ENCODE data around the gene CLDN4.
"Not testable (repeated sequence)": the region's sequence is repeated elsewhere in the genome, so short reads cannot be mapped to it uniquely, and the experiment has no call there.

- TF ChIP-seq, protein P1, sequence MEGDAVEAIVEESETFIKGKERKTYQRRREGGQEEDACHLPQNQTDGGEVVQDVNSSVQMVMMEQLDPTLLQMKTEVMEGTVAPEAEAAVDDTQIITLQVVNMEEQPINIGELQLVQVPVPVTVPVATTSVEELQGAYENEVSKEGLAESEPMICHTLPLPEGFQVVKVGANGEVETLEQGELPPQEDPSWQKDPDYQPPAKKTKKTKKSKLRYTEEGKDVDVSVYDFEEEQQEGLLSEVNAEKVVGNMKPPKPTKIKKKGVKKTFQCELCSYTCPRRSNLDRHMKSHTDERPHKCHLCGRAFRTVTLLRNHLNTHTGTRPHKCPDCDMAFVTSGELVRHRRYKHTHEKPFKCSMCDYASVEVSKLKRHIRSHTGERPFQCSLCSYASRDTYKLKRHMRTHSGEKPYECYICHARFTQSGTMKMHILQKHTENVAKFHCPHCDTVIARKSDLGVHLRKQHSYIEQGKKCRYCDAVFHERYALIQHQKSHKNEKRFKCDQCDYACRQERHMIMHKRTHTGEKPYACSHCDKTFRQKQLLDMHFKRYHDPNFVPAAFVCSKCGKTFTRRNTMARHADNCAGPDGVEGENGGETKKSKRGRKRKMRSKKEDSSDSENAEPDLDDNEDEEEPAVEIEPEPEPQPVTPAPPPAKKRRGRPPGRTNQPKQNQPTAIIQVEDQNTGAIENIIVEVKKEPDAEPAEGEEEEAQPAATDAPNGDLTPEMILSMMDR (IDR thresholded peaks at IDR 0.05), result not testable (repeated sequence)
- not testable (repeated sequence) for TF ChIP-seq POLR2A, EP300, POLR2AphosphoS5 (IDR thresholded peaks at IDR 0.05)
Measured at GRCh38 chr7:73797176-73797575, 33.6 kb upstream of the CLDN4 start.
